Activated CD8-positive, alpha-beta T cell treated with anti-CD3 and anti-CD28 coated beads for 36 hours (primary cell): ENCODE data around the gene ADIG. TPM values are rescaled to one million over a fixed set of nuclear protein-coding genes. Genes with fewer than 3 reads are reported as not detected.

ENCODE experiments used
- ATAC-seq: fragments of 200-7000 bp; cut with Tn5 transposase; one replicate; pipeline ENCODE4 v1.10.0; 2021; ENCODE audit warnings: mild to moderate bottlenecking, moderate library complexity
- CTCF ChIA-PET: fragments of 350-600 bp; sonication (Branson Sonifier 250); formaldehyde crosslinking; loops from one replicate; lab custom pipeline; 2021; ENCODE audit warnings: antibody characterized with exemption; lab: Charles Lee
- POLR2A ChIA-PET: fragments of 350-600 bp; sonication (Branson Sonifier 250); formaldehyde crosslinking; loops from one replicate; lab custom pipeline; 2021; ENCODE audit warnings: antibody characterized with exemption; lab: Charles Lee
- DNase-seq: peaks from one replicate; pipeline ENCODE4 v3.0.0-alpha.2; 2020
- H3K27ac Mint-ChIP-seq: one replicate; pipeline ENCODE4 v1.8.0; 2021; ENCODE audit warnings: mild to moderate bottlenecking, mixed read lengths
- H3K27me3 Mint-ChIP-seq: one replicate; pipeline ENCODE4 v1.8.0; 2021; ENCODE audit warnings: mixed read lengths
- H3K36me3 Mint-ChIP-seq: one replicate; pipeline ENCODE4 v1.8.0; 2021; ENCODE audit warnings: low read depth, mixed read lengths
- H3K4me1 Mint-ChIP-seq: one replicate; pipeline ENCODE4 v1.8.0; 2021; ENCODE audit warnings: low read depth, mixed read lengths
- H3K4me3 Mint-ChIP-seq: one replicate; pipeline ENCODE4 v1.8.0; 2021; ENCODE audit warnings: mild to moderate bottlenecking, moderate library complexity, mixed read lengths
- H3K9me3 Mint-ChIP-seq: one replicate; pipeline ENCODE4 v1.8.0; 2021; ENCODE audit warnings: mixed read lengths
- CTCF ChIP-seq: fragments of 200-600 bp; IDR thresholded peaks from one replicate; pipeline ENCODE4 v1.8.0; 2022; ENCODE audit warnings: antibody characterized with exemption, mild to moderate bottlenecking
- intact Hi-C: fragments of 100-400 bp; cut with micrococcal nuclease; formaldehyde crosslinking; loops from one replicate; pipeline ENCODE4 v1.10.0; 2022
- total RNA-seq, 2 experiments: library from RNA; stranded (reverse); gene quantifications; one replicate each; pipeline ENCODE4 v1.2.3, GENCODE V29; 2021

The ADIG gene
- total RNA-seq, 2 experiments from 2014 or later = not detected

DNA sequence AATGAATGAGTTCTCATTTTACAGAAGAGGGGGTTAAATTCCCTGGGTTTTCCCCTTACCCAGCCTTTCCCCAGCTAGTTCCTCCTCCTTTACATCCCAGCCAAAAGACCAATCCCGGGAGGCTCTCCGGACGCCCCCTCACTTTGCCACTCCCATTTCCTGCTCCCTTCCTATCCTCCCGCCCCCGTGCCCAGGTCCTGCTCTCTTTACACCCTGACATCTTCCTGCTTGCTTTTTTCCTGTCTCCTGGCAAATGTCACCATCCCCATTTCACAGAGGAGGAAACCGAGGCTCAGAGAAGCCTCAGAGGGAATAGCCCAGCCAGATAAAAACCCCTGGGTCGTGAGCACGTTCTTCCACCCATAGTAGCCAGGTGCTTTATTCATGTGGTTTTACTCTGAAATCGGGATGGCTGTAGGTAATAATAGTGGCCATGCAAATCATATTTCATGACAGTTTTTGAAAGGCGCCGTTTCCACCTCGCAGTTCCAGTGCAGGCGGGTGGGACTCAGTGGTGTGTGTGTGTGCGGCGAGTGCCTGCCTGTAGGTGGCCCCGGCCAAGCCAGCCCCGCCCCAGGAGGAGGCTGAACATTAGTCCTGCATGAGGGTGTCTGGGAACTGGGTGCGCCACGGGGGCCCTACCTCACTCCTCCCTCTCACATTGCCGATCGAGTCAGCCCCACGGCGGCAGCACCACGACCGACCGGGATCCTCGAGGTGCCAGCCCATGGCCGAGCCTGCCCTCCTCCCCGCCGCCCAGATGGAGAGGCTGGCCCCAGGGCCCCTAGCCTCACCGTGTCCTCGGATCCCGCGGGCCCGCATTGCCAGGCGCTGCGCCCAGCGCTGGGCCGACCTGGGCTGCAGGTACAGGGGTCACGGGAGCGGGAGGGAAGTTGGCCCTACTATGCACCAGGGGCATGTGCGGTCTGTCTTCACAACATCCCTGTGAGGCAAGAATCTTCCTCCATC is 20.5 kb downstream of the ADIG start, which contains the start of gene ARHGAP40:
ARHGAP40 (plus strand) TSS at position 594 of the 969 bp plus-strand sequence.
- Mint-ChIP-seq H3K4me3 (peak within 1 kb of the TSS; percentile 41), H3K9me3 (no peaks in the 10 kb centered on the region), H3K4me1 (peaks cover 10% of the 10 kb centered on the region), H3K27ac (no peak within 1 kb of the TSS), H3K36me3 (no peaks in the 10 kb centered on the region), H3K27me3 (peaks cover 44% of the 10 kb centered on the region)
- ChIA-PET CTCF (no interaction called here), POLR2A (no interaction called here)
- intact Hi-C loops = no loop called here
- DNase-seq (peak; percentile 58), ATAC-seq (peak; percentile 96)
- TF ChIP-seq CTCF = peak; percentile 25

DNA sequence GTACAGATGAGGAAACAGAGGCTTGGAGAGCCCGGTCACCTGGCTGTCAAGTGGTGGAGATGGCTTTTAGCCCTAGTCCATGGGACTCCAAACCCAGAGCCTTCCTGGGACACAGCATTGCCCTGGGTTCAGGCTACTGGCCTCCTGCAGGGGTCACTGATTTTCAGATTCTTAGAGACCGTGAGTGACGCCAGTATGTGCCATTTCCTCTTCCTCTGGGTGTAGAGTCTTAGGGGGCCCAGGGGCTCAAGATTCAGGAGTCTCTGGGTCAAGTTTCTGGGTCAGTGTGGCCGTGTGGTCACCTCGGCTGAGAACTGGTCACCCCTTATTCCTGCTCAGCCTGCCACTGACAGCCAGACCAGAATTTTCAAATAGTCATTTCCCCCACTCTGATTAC is 21.2 kb downstream of the ADIG start:
- intact Hi-C loops = no loop called here
- ChIA-PET POLR2A (no interaction called here), CTCF (interaction anchor here (1.5 kb wide), 1 partner anchor 57 kb away, joined by 5 read pairs; no protein-coding TSS in a partner anchor)
- no peak for DNase-seq
- Mint-ChIP-seq H3K27ac (no peak overlapping the region), H3K4me3 (no peak overlapping the region), H3K4me1 (peaks cover 10% of the 10 kb centered on the region), H3K27me3 (peaks cover 49% of the 10 kb centered on the region), H3K9me3 (no peaks in the 10 kb centered on the region), H3K36me3 (no peaks in the 10 kb centered on the region)
- ATAC-seq = no peak
- TF ChIP-seq CTCF = no peak

DNA sequence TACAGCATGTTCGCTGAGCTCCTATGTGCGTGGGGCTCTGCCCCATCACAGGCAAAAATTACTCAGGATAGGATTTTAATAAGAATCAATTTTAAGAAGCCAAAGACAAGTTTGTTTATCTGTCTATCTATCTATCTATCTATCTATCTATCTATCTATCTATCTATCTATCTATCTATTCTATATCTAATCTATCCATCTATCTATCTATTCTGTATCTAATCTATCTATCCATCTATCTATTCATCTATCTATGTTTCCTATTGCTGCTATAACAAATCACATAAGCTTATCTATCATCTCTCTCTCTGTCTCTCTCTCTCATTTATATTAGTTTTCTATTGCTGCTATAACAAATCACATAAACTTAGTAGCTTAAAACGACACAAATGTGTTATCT is 22.3 kb downstream of the ADIG start:
- no peak for TF ChIP-seq CTCF
- CTCF ChIA-PET = interaction anchor here (1.2 to 1.5 kb wide), 2 partner anchors 10 to 56 kb away, joined by 5 read pairs; no protein-coding TSS in a partner anchor
- ATAC-seq = no peak
- Mint-ChIP-seq H3K4me1 (peaks cover 10% of the 10 kb centered on the region), H3K9me3 (no peaks in the 10 kb centered on the region), H3K27me3 (peaks cover 50% of the 10 kb centered on the region), H3K4me3 (no peak overlapping the region), H3K27ac (no peak overlapping the region), H3K36me3 (no peaks in the 10 kb centered on the region)
- DNase-seq = no peak
- intact Hi-C loops = no loop called here
- POLR2A ChIA-PET = interaction anchor here (0.6 kb wide), 1 partner anchor 18 kb away, joined by 3 read pairs; no protein-coding TSS in a partner anchor

GRCh38 chr20:38604873-38605303 is 23.9 kb downstream of the ADIG start:
- no peak overlapping the region for H3K4me3 Mint-ChIP-seq
- ATAC-seq (no peak), DNase-seq (no peak)
- peaks cover 10% of the 10 kb centered on the region for H3K4me1 Mint-ChIP-seq
- H3K9me3 Mint-ChIP-seq = no peaks in the 10 kb centered on the region
- ChIA-PET POLR2A (no interaction called here), CTCF (no interaction called here)
- no peaks in the 10 kb centered on the region for H3K36me3 Mint-ChIP-seq
- intact Hi-C loops = no loop called here
- no peak overlapping the region for H3K27ac Mint-ChIP-seq
- peaks cover 49% of the 10 kb centered on the region for H3K27me3 Mint-ChIP-seq
- TF ChIP-seq CTCF = no peak

GRCh38 chr20:38607351-38607750 is 26.4 kb downstream of the ADIG start:
- Mint-ChIP-seq H3K36me3 (no peaks in the 10 kb centered on the region), H3K4me3 (no peak overlapping the region), H3K27me3 (peaks cover 38% of the 10 kb centered on the region), H3K27ac (no peak overlapping the region), H3K9me3 (no peaks in the 10 kb centered on the region), H3K4me1 (peaks cover 1% of the 10 kb centered on the region)
- intact Hi-C loops = no loop called here
- ChIA-PET CTCF (no interaction called here), POLR2A (no interaction called here)
- ATAC-seq = no peak
- DNase-seq = no peak
- TF ChIP-seq CTCF = no peak
